ENCODE results near the gene KLC3. TPM values are rescaled to one million over a fixed set of nuclear protein-coding genes. Genes with fewer than 3 reads are reported as not detected.

KLC3 gene
- total RNA-seq, 1 experiment from 2014 or later = 0.49 TPM

DNA sequence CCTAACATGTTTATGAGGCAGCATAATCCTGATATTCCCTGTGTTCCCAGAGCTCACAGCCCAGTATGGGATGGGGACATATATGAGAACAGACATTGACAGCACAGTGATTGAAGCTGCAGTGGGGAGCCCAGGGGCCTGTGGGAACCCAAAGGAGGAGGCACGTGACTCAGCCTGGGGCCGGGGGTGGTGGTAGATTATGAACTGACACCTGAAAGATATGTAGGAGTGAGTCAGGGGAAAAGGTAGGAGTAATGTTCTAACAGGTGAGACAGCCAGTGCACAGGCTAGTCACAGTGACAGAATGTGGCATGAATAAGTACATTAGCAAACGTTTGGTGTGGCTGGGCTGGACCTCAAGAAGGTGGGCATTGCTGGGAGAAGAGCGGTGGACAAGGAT is 46.9 kb upstream of the KLC3 start:
- ChIA-PET CTCF (no interaction called here), POLR2A (no interaction called here)
- no TSS peak for BruUV-seq (replicated peaks)
- intact Hi-C loops (cut with micrococcal nuclease; ENCODE audit: unreplicated experiment) (no loop called here), in situ Hi-C loops (cut with HindIII; ENCODE audit: low pct_unique_long_range_greater_than_20kb, low sequenced_read_pairs) (no loop called here)
- H3K9me3 ChIP-seq (ENCODE audit: control insufficient read depth, insufficient read depth, low read depth, low read length) = no peaks in the 10 kb centered on the region
- no peak overlapping the region for H3K27ac ChIP-seq (ENCODE audit: low read length)
- H3K36me3 ChIP-seq (ENCODE audit: control insufficient read depth, insufficient read depth, low read length) = no peaks in the 10 kb centered on the region
- H3K4me1 ChIP-seq (ENCODE audit: control insufficient read depth, insufficient read depth, low read length) = no peaks in the 10 kb centered on the region
- no peak overlapping the region for H3K4me3 ChIP-seq (ENCODE audit: low read depth in 2 of 2, low read length in 2 of 2)
- DNase-seq (ENCODE audit: low read depth, low spot score) (no peak), ATAC-seq (no peak)
- H3K27me3 ChIP-seq (ENCODE audit: control insufficient read depth, insufficient read depth, low read length) = no peaks in the 10 kb centered on the region
- TF ChIP-seq, protein P1, sequence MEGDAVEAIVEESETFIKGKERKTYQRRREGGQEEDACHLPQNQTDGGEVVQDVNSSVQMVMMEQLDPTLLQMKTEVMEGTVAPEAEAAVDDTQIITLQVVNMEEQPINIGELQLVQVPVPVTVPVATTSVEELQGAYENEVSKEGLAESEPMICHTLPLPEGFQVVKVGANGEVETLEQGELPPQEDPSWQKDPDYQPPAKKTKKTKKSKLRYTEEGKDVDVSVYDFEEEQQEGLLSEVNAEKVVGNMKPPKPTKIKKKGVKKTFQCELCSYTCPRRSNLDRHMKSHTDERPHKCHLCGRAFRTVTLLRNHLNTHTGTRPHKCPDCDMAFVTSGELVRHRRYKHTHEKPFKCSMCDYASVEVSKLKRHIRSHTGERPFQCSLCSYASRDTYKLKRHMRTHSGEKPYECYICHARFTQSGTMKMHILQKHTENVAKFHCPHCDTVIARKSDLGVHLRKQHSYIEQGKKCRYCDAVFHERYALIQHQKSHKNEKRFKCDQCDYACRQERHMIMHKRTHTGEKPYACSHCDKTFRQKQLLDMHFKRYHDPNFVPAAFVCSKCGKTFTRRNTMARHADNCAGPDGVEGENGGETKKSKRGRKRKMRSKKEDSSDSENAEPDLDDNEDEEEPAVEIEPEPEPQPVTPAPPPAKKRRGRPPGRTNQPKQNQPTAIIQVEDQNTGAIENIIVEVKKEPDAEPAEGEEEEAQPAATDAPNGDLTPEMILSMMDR (IDR thresholded peaks at IDR 0.05) = no peak
- TF ChIP-seq POLR2AphosphoS5 (IDR thresholded peaks at IDR 0.05; ENCODE audit: low read depth, low read length) (no peak), TCF7L2 (IDR thresholded peaks at IDR 0.05; ENCODE audit: low read depth, low read length) (no peak), SIN3A (IDR thresholded peaks at IDR 0.05; ENCODE audit: borderline replicate concordance, insufficient read depth, low read depth, low read length) (no peak)
- TF ChIP-seq, protein P2, sequence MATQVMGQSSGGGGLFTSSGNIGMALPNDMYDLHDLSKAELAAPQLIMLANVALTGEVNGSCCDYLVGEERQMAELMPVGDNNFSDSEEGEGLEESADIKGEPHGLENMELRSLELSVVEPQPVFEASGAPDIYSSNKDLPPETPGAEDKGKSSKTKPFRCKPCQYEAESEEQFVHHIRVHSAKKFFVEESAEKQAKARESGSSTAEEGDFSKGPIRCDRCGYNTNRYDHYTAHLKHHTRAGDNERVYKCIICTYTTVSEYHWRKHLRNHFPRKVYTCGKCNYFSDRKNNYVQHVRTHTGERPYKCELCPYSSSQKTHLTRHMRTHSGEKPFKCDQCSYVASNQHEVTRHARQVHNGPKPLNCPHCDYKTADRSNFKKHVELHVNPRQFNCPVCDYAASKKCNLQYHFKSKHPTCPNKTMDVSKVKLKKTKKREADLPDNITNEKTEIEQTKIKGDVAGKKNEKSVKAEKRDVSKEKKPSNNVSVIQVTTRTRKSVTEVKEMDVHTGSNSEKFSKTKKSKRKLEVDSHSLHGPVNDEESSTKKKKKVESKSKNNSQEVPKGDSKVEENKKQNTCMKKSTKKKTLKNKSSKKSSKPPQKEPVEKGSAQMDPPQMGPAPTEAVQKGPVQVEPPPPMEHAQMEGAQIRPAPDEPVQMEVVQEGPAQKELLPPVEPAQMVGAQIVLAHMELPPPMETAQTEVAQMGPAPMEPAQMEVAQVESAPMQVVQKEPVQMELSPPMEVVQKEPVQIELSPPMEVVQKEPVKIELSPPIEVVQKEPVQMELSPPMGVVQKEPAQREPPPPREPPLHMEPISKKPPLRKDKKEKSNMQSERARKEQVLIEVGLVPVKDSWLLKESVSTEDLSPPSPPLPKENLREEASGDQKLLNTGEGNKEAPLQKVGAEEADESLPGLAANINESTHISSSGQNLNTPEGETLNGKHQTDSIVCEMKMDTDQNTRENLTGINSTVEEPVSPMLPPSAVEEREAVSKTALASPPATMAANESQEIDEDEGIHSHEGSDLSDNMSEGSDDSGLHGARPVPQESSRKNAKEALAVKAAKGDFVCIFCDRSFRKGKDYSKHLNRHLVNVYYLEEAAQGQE (IDR thresholded peaks at IDR 0.05; ENCODE audit: insufficient read depth in 1 of 2, low read depth in 2 of 2, low read length in 1 of 2) = no peak

DNA sequence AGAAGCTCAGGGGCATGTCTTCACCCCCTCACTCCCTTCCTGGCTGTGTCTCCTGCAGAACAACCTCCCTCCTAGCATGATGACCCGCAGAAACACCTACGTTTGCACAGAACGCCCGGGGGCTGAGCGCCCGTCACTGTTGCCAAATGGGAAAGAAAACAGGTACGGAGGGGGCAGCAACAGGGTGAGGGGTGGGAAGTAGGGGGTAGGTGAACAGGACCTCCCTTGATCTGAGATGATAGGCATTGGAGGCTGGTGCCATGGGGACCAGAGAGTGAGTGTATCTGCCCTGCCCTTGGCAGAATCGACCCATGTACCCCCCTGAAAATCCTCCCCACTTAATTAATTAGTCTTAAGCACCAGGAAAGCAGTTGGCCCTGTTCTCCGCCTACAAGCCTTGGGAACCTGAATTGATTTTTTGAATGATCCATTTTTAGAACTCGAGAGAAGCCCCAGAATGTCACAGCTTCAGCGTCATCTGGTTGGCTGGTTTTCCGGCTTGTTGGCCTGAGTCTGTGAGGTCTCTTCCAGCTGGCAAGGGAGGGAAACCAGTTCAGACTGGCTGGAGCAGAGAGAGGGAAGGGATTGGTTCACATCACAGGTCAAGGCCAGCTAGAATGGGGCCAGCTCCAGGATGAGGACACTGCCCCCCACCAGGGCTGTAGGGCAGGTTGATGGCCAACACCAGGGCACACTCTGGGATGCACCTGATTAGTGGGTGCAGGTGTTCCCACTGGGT is 46.1 kb upstream of the KLC3 start:
- intact Hi-C loops (cut with micrococcal nuclease; ENCODE audit: unreplicated experiment) (no loop called here), in situ Hi-C loops (cut with HindIII; ENCODE audit: low pct_unique_long_range_greater_than_20kb, low sequenced_read_pairs) (no loop called here)
- POLR2A ChIA-PET = no interaction called here
- no peaks in the 10 kb centered on the region for H3K4me1 ChIP-seq (ENCODE audit: control insufficient read depth, insufficient read depth, low read length)
- CTCF ChIA-PET = no interaction called here
- no peak for ATAC-seq
- H3K27ac ChIP-seq (ENCODE audit: low read length) = no peak overlapping the region
- H3K36me3 ChIP-seq (ENCODE audit: control insufficient read depth, insufficient read depth, low read length) = no peaks in the 10 kb centered on the region
- DNase-seq (ENCODE audit: low read depth, low spot score) = no peak
- no peaks in the 10 kb centered on the region for H3K27me3 ChIP-seq (ENCODE audit: control insufficient read depth, insufficient read depth, low read length)
- no TSS peak for BruUV-seq (replicated peaks)
- no peaks in the 10 kb centered on the region for H3K9me3 ChIP-seq (ENCODE audit: control insufficient read depth, insufficient read depth, low read depth, low read length)
- no peak overlapping the region for H3K4me3 ChIP-seq (ENCODE audit: low read depth in 2 of 2, low read length in 2 of 2)
- TF ChIP-seq POLR2AphosphoS5 (IDR thresholded peaks at IDR 0.05; ENCODE audit: low read depth, low read length) (no peak), TCF7L2 (IDR thresholded peaks at IDR 0.05; ENCODE audit: low read depth, low read length) (no peak), SIN3A (IDR thresholded peaks at IDR 0.05; ENCODE audit: borderline replicate concordance, insufficient read depth, low read depth, low read length) (no peak)
- TF ChIP-seq, protein P2 (IDR thresholded peaks at IDR 0.05; ENCODE audit: insufficient read depth in 1 of 2, low read depth in 2 of 2, low read length in 1 of 2) = no peak
- TF ChIP-seq, protein P1 (IDR thresholded peaks at IDR 0.05) = no peak

All from Panc1 (cell line).